HL-60/S4 treated with retinoic acid at 250 ng/mL for 4 days and 3 days (cell line): ENCODE measurements around the gene GOLGA2.
"Not testable (repeated sequence)": the region's sequence is repeated elsewhere in the genome, so short reads cannot be mapped to it uniquely, and the experiment has no call there.

Source experiments
- in situ Hi-C: fragments of 300-500 bp; cut with MboI; formaldehyde crosslinking; loops from 2 replicates; pipeline ENCODE4 v1.7.0; 2022; ENCODE audit warnings: low sequenced_read_pairs

The GOLGA2 gene

GRCh38 chr9:128293091-128293490 lies 17.3 kb upstream of the GOLGA2 start:
- in situ Hi-C loops: loop anchor here (10.0 kb wide), 1 partner anchor 122 kb away; no protein-coding TSS in a partner anchor

- in situ Hi-C loops: loop anchor here (10.0 kb wide), 1 partner anchor 123 kb away; no protein-coding TSS in a partner anchor
Observed at GRCh38 chr9:128292009-128292408, 16.2 kb upstream of the GOLGA2 start.

GRCh38 chr9:128288273-128289004 lies 12.6 kb upstream of the GOLGA2 start:
- in situ Hi-C loops: no loop called here

GRCh38 chr9:128286440-128286839 lies 10.6 kb upstream of the GOLGA2 start:
- in situ Hi-C loops: no loop called here

GRCh38 chr9:128285033-128285784 lies 9.4 kb upstream of the GOLGA2 start:
- in situ Hi-C loops: no loop called here

GRCh38 chr9:128282500-128282899 lies 6.7 kb upstream of the GOLGA2 start:
- in situ Hi-C loops: no loop called here

- in situ Hi-C loops: no loop called here
Observed at GRCh38 chr9:128280084-128280622, 4.3 kb upstream of the GOLGA2 start.

GRCh38 chr9:128279088-128280073 lies 3.6 kb upstream of the GOLGA2 start:
- in situ Hi-C loops: not testable (repeated sequence)

GRCh38 chr9:128276574-128277270 lies 915 bp upstream of the GOLGA2 start:
- in situ Hi-C loops: no loop called here

GRCh38 chr9:128276008-128276573 lies 284 bp upstream of the GOLGA2 start, which contains the start of gene SWI5:
Gene SWI5, plus strand, starts transcription at chr9:128276276.
- in situ Hi-C loops: no loop called here

GRCh38 chr9:128274245-128274644 lies 1.6 kb downstream of the GOLGA2 start:
- in situ Hi-C loops: no loop called here

- in situ Hi-C loops: no loop called here
Observed at GRCh38 chr9:128271512-128271911, 4.3 kb downstream of the GOLGA2 start.

GRCh38 chr9:128271112-128271511 lies 4.7 kb downstream of the GOLGA2 start:
- in situ Hi-C loops: no loop called here

- in situ Hi-C loops: no loop called here
Observed at GRCh38 chr9:128266868-128267590, 8.8 kb downstream of the GOLGA2 start.

- in situ Hi-C loops: no loop called here
Observed at GRCh38 chr9:128265348-128265847, 10.4 kb downstream of the GOLGA2 start.

- in situ Hi-C loops: no loop called here
Observed at GRCh38 chr9:128262687-128263086, 13.1 kb downstream of the GOLGA2 start.

GRCh38 chr9:128260340-128260739 lies 15.5 kb downstream of the GOLGA2 start:
- in situ Hi-C loops: no loop called here

- in situ Hi-C loops: no loop called here
Observed at GRCh38 chr9:128259156-128259555, 16.7 kb downstream of the GOLGA2 start.

- in situ Hi-C loops: no loop called here
Observed at GRCh38 chr9:128258326-128258725, 17.5 kb downstream of the GOLGA2 start.
